SU-DHL-6 (cell line): ENCODE measurements around the gene TRIM24.

Source experiments
- H2AFZ ChIP-seq: fragments of 200-600 bp; sonication (generic); 2 replicates; pipeline ENCODE4 v1.6.1; 2014; ENCODE audit warnings: low read depth, mild to moderate bottlenecking, moderate library complexity, mixed read lengths, antibody characterized with exemption, low read length; ENCODE audit not compliant: severe bottlenecking
- H3F3A ChIP-seq: fragments of 200-600 bp; shearing (Covaris generic); 2 replicates; pipeline ENCODE4 v1.6.0; 2016; ENCODE audit warnings: antibody characterized with exemption, mild to moderate bottlenecking; ENCODE audit not compliant: insufficient read depth
- H3K27ac ChIP-seq: fragments of 200-600 bp; sonication (generic); 2 replicates; pipeline ENCODE4 v1.5.1; 2016; ENCODE audit warnings: low read depth, mild to moderate bottlenecking, low read length, moderate library complexity, mixed read lengths
- H3K27me3 ChIP-seq: fragments of 200-600 bp; sonication (generic), shearing (Covaris generic); 2 replicates; pipeline ENCODE4 v1.6.0; 2014; ENCODE audit warnings: mild to moderate bottlenecking, low read length
- H3K36me3 ChIP-seq: fragments of 200-600 bp; sonication (generic); 2 replicates; pipeline ENCODE4 v1.6.1; 2014; ENCODE audit warnings: mild to moderate bottlenecking, low read length, mixed read lengths
- H3K4me2 ChIP-seq: fragments of 300-600, 200-600 bp; shearing (Covaris generic), sonication (generic); 2 replicates; pipeline ENCODE4 v1.6.0; 2014; ENCODE audit warnings: low read length, low read depth, mild to moderate bottlenecking; ENCODE audit not compliant: poor library complexity, severe bottlenecking
- H3K4me3 ChIP-seq: fragments of 200-600 bp; sonication (generic); 2 replicates; pipeline ENCODE4 v1.5.1; 2014; ENCODE audit warnings: antibody characterized with exemption, low read length, mild to moderate bottlenecking, mixed read lengths; ENCODE audit not compliant: insufficient read depth, poor library complexity, severe bottlenecking
- H3K79me2 ChIP-seq: fragments of 200-600 bp; sonication (generic); 2 replicates; pipeline ENCODE4 v1.6.1; 2014; ENCODE audit warnings: mild to moderate bottlenecking, low read length, moderate library complexity; ENCODE audit not compliant: insufficient read depth
- H3K9ac ChIP-seq: fragments of 200-600 bp; sonication (generic); 2 replicates; pipeline ENCODE4 v1.7.0; 2014; ENCODE audit warnings: mild to moderate bottlenecking, low read length
- H3K9me2 ChIP-seq: fragments of 200-600 bp; sonication (generic); replicated peaks from 2 replicates; pipeline ENCODE4 v1.6.1; 2014; ENCODE audit warnings: low read length; ENCODE audit not compliant: insufficient read depth
- H3K9me3 ChIP-seq: fragments of 200-600 bp; sonication (generic); 2 replicates; pipeline ENCODE4 v1.6.1; 2014; ENCODE audit warnings: low read length, mixed read lengths; ENCODE audit not compliant: insufficient read depth
- H4K20me1 ChIP-seq: fragments of 200-600 bp; sonication (generic); 2 replicates; pipeline ENCODE4 v1.6.1; 2014; ENCODE audit warnings: low read depth, mild to moderate bottlenecking, antibody characterized with exemption, low read length, moderate library complexity, mixed read lengths
- CTCF ChIP-seq: fragments of 200-600 bp; sonication (generic); IDR thresholded peaks from one replicate; pipeline ENCODE4 v1.5.1; 2017; ENCODE audit warnings: antibody characterized with exemption, mild to moderate bottlenecking, low read length, moderate library complexity; ENCODE audit not compliant: insufficient read depth, poor library complexity, severe bottlenecking
- EZH2phosphoT487 ChIP-seq: fragments of 200-600 bp; sonication (generic), shearing (Covaris generic); conservative IDR thresholded peaks from 2 replicates; pipeline ENCODE4 v1.6.1; 2018; ENCODE audit warnings: mild to moderate bottlenecking, antibody characterized with exemption, low read length, moderate library complexity, mixed read lengths

Gene TRIM24

GRCh38 chr7:138545123-138545522 lies 85.1 kb downstream of the TRIM24 start:
- TF ChIP-seq EZH2phosphoT487 (no peak), CTCF (no peak)

GRCh38 chr7:138546064-138546619 lies 86.1 kb downstream of the TRIM24 start:
- Histone ChIP-seq H3F3A (no peaks in the 10 kb centered on the region), H2AFZ (no peak overlapping the region), H3K4me3 (no peak overlapping the region), H3K9me3 (no peaks in the 10 kb centered on the region), H4K20me1 (no peaks in the 10 kb centered on the region), H3K4me2 (no peak overlapping the region), H3K79me2 (no peaks in the 10 kb centered on the region), H3K9me2 (no peaks in the 10 kb centered on the region), H3K36me3 (peaks cover 32% of the 10 kb centered on the region), H3K9ac (no peak overlapping the region), H3K27me3 (no peaks in the 10 kb centered on the region), H3K27ac (no peak overlapping the region)
- TF ChIP-seq EZH2phosphoT487 (no peak), CTCF (no peak)

More at GRCh38 chr7:138545123-138545522, 85.1 kb downstream of the TRIM24 start:
- H3K9me3 ChIP-seq: no peaks in the 10 kb centered on the region
- H3K4me2 ChIP-seq: no peak overlapping the region
- no peak overlapping the region for H3K27ac ChIP-seq
- H3K4me3 ChIP-seq: no peak overlapping the region
- H3K79me2 ChIP-seq: no peaks in the 10 kb centered on the region
- no peaks in the 10 kb centered on the region for H3F3A ChIP-seq
- no peaks in the 10 kb centered on the region for H4K20me1 ChIP-seq
- no peaks in the 10 kb centered on the region for H3K27me3 ChIP-seq
- H3K9me2 ChIP-seq: no peaks in the 10 kb centered on the region
- peaks cover 33% of the 10 kb centered on the region for H3K36me3 ChIP-seq
- H3K9ac ChIP-seq: no peak overlapping the region
- no peak overlapping the region for H2AFZ ChIP-seq

- no peaks in the 10 kb centered on the region for H3K9me2 ChIP-seq
- no peak overlapping the region for H2AFZ ChIP-seq
- H3K79me2 ChIP-seq: no peaks in the 10 kb centered on the region
- no peaks in the 10 kb centered on the region for H3F3A ChIP-seq
- peaks cover 39% of the 10 kb centered on the region for H3K36me3 ChIP-seq
- no peaks in the 10 kb centered on the region for H3K9me3 ChIP-seq
- H4K20me1 ChIP-seq: no peaks in the 10 kb centered on the region
- no peak for TF ChIP-seq CTCF
- TF ChIP-seq EZH2phosphoT487: no peak
- no peak overlapping the region for H3K4me3 ChIP-seq
- H3K4me2 ChIP-seq: no peak overlapping the region
- H3K27ac ChIP-seq: no peak overlapping the region
- H3K9ac ChIP-seq: no peak overlapping the region
- no peaks in the 10 kb centered on the region for H3K27me3 ChIP-seq
Measured at GRCh38 chr7:138546829-138547228, 86.8 kb downstream of the TRIM24 start.
